ENCODE results near the gene PRRT2. TPM values are rescaled to one million over a fixed set of nuclear protein-coding genes. Genes with fewer than 3 reads are reported as not detected.

The PRRT2 gene
- total RNA-seq, 4 donors from 2014 or later: 3.6 to 11.2 (median 6.7) TPM

GRCh38 chr16:29804020-29804419 lies 8.0 kb upstream of the PRRT2 start:
- Histone ChIP-seq H3K36me3 (peaks cover 8 to 31% (median 26%) of the 10 kb centered on the region in 4 donors), H3K4me3 (peak overlapping the region in 2 of 4 donors; percentile 77 to 78), H3K27me3 (peaks cover 0 to 2% (median 0%) of the 10 kb centered on the region in 4 donors), H3K4me1 (peaks cover 29 to 37% (median 34%) of the 10 kb centered on the region in 4 donors), H3K27ac (replicated peaks in 1 of 4) (peak overlapping the region; percentile 90 to 99 (median 98)), H3K9me3 (no peaks in the 10 kb centered on the region)
- WGBS: 74% methylated on average over 8 of the region's 8 CpGs
- intact Hi-C loops (cut with DNase I): no loop called here
- no peak for TF ChIP-seq EP300 (IDR thresholded peaks at IDR 0.05)
- TF ChIP-seq POLR2AphosphoS5 (IDR thresholded peaks at IDR 0.05): no peak
- TF ChIP-seq CTCF (IDR thresholded peaks at IDR 0.05): no peak
- TF ChIP-seq POLR2A (IDR thresholded peaks at IDR 0.05; ENCODE audit: low read depth): no peak
- no peak for DNase-seq (ENCODE audit: extremely low spot score)

DNA sequence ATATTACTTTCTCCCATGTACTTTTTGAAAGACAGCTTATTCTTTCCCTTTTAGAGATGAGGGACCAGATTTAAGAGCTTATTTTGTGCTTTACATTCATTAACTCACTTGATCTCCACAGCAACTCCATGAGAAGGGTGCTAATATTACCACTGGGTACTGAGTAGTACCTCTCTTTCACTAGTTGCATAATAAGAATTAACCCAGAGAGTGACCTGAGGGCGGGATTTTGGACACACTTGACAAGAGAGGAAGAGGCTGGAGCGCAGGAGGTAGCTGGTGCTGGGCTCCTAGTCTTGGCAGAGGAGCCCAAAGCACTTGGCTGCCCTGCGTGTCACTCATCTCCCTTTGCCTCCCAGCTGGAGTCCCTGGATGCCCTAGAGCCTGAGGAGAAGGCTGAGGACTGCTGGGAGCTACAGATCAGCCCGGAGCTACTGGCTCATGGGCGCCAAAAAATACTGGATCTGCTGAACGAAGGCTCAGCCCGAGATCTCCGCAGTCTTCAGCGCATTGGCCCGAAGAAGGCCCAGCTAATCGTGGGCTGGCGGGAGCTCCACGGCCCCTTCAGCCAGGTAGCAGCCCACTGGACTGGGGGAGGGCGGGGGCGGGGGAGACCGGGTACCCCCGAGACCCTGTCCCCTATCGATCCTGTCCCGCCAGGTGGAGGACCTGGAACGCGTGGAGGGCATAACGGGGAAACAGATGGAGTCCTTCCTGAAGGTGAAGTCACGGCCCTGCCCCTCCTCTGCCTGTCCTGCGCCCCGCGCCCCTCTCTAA lies 7.3 kb upstream of the PRRT2 start:
- Histone ChIP-seq H3K36me3 (peaks cover 2 to 31% (median 26%) of the 10 kb centered on the region in 4 donors), H3K4me3 (peak overlapping the region; percentile 69 to 96 (median 78)), H3K4me1 (peaks cover 36 to 43% (median 40%) of the 10 kb centered on the region in 4 donors), H3K9me3 (no peaks in the 10 kb centered on the region), H3K27me3 (peaks cover 0 to 2% (median 0%) of the 10 kb centered on the region in 4 donors), H3K27ac (replicated peaks in 1 of 4) (peak overlapping the region; percentile 90 to 99 (median 98))
- DNase-seq (ENCODE audit: extremely low spot score): no peak
- intact Hi-C loops (cut with DNase I): no loop called here
- under 1% methylated on average over 17 of the region's 26 CpGs for WGBS
- TF ChIP-seq CTCF (IDR thresholded peaks at IDR 0.05): no peak
- no peak for TF ChIP-seq POLR2AphosphoS5 (IDR thresholded peaks at IDR 0.05)
- TF ChIP-seq EP300 (IDR thresholded peaks at IDR 0.05): no peak
- no peak for TF ChIP-seq POLR2A (IDR thresholded peaks at IDR 0.05; ENCODE audit: low read depth)

DNA sequence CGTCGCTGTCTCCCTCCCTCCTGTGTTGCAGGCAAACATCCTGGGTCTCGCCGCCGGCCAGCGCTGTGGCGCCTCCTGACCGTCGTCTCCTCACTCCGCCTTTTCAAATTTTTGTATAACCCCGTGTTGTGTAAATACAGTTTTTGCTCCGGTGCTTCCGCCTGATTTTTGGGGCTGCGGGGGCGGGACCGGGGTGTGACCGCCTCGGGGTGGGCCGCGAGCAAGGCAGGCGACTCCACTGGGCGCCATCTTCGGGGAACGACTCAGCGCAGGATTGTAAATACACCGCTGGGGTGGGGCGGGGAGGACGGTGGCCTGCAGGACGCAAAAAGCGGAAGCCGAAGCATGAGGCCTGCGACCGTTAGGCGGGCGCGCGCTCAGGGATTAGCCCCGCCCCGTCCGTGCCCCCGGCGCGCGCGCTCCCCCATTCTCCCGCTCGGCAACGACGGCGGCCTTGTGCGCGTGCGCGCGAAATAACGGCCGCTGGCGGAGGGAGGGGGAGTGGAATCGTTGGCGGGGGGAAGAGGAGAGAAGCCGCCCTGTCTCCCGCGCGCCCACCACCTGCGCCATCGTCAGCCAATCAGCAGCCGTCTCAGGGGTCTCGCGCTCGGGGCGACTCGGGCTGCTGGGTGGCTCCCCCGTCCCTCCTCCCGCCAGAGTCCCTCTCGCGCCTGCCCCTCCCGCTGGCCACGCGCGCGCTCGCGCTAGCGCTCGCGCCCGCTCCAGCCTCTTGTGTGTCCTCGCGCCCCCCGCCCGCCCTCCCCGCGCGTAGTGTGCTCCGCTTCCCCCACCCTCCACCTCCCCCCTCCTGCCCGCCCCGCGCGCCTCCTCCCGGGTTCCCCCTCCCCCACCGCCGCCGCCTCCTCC lies 6.5 kb upstream of the PRRT2 start:
- TF ChIP-seq POLR2A (IDR thresholded peaks at IDR 0.05; ENCODE audit: low read depth) (peak; percentile 83), POLR2AphosphoS5 (IDR thresholded peaks at IDR 0.05) (peak; percentile 96 to 98), CTCF (IDR thresholded peaks at IDR 0.05) (no peak)
- DNase-seq (ENCODE audit: extremely low spot score): peak; percentile 99
- Histone ChIP-seq H3K4me1 (peaks cover 44 to 51% (median 48%) of the 10 kb centered on the region in 4 donors), H3K9me3 (no peaks in the 10 kb centered on the region), H3K27me3 (peaks cover 0 to 2% (median 0%) of the 10 kb centered on the region in 4 donors), H3K36me3 (peaks cover 0 to 31% (median 26%) of the 10 kb centered on the region in 4 donors), H3K27ac (replicated peaks in 1 of 4) (peak overlapping the region; percentile 90 to 99 (median 98)), H3K4me3 (peak overlapping the region; percentile 69 to 96 (median 78))
- under 1% methylated on average over 58 of the region's 103 CpGs for WGBS
- intact Hi-C loops (cut with DNase I): no loop called here

GRCh38 chr16:29806099-29806579 lies 5.9 kb upstream of the PRRT2 start, which contains the start of gene MAZ:
Gene MAZ (plus strand): TSS chr16:29806529. CDS start chr16:29806702, 173 bp downstream.
- peak; percentile 96 for DNase-seq (ENCODE audit: extremely low spot score)
- peaks cover 50 to 57% (median 55%) of the 10 kb centered on the region in 4 donors for H3K4me1 ChIP-seq
- TF ChIP-seq EP300 (IDR thresholded peaks at IDR 0.05) (no peak), POLR2AphosphoS5 (IDR thresholded peaks at IDR 0.05) (no peak)
- H3K9me3 ChIP-seq: no peaks in the 10 kb centered on the region
- peak within 1 kb of the TSS; percentile 96 to 99 (median 98) for H3K27ac ChIP-seq (replicated peaks in 1 of 4)
- intact Hi-C loops (cut with DNase I): no loop called here
- H3K36me3 ChIP-seq: peaks cover 0 to 26% (median 24%) of the 10 kb centered on the region in 4 donors
- peak within 1 kb of the TSS; percentile 69 to 96 (median 78) for H3K4me3 ChIP-seq
- whole genome bisulfite sequencing: 0% methylated on average over 1 of the region's 67 CpGs
- peaks cover 0 to 2% (median 0%) of the 10 kb centered on the region in 4 donors for H3K27me3 ChIP-seq
